Activated CD8-positive, alpha-beta T cell treated with anti-CD3 and anti-CD28 coated beads for 36 hours (primary cell): Measurements from ENCODE around the gene DHRS7C. TPM values are rescaled to one million over a fixed set of nuclear protein-coding genes. Genes with fewer than 3 reads are reported as not detected.

Experiments
- ATAC-seq: fragments of 200-7000 bp; cut with Tn5 transposase; one replicate; pipeline ENCODE4 v1.10.0; 2021; ENCODE audit warnings: mild to moderate bottlenecking, moderate library complexity
- CTCF ChIA-PET: fragments of 350-600 bp; sonication (Branson Sonifier 250); formaldehyde crosslinking; loops from one replicate; lab custom pipeline; 2021; ENCODE audit warnings: antibody characterized with exemption; lab: Charles Lee
- POLR2A ChIA-PET: fragments of 350-600 bp; sonication (Branson Sonifier 250); formaldehyde crosslinking; loops from one replicate; lab custom pipeline; 2021; ENCODE audit warnings: antibody characterized with exemption; lab: Charles Lee
- DNase-seq: peaks from one replicate; pipeline ENCODE4 v3.0.0-alpha.2; 2020
- H3K27ac Mint-ChIP-seq: one replicate; pipeline ENCODE4 v1.8.0; 2021; ENCODE audit warnings: mild to moderate bottlenecking, mixed read lengths
- H3K27me3 Mint-ChIP-seq: one replicate; pipeline ENCODE4 v1.8.0; 2021; ENCODE audit warnings: mixed read lengths
- H3K36me3 Mint-ChIP-seq: one replicate; pipeline ENCODE4 v1.8.0; 2021; ENCODE audit warnings: low read depth, mixed read lengths
- H3K4me1 Mint-ChIP-seq: one replicate; pipeline ENCODE4 v1.8.0; 2021; ENCODE audit warnings: low read depth, mixed read lengths
- H3K4me3 Mint-ChIP-seq: one replicate; pipeline ENCODE4 v1.8.0; 2021; ENCODE audit warnings: mild to moderate bottlenecking, moderate library complexity, mixed read lengths
- H3K9me3 Mint-ChIP-seq: one replicate; pipeline ENCODE4 v1.8.0; 2021; ENCODE audit warnings: mixed read lengths
- intact Hi-C: fragments of 100-400 bp; cut with micrococcal nuclease; formaldehyde crosslinking; loops from one replicate; pipeline ENCODE4 v1.10.0; 2022
- total RNA-seq, 2 experiments: library from RNA; stranded (reverse); gene quantifications; one replicate each; pipeline ENCODE4 v1.2.3, GENCODE V29; 2021
- TF ChIP-seq, protein P1 (sequence below): fragments of 200-600 bp; IDR thresholded peaks from one replicate; pipeline ENCODE4 v1.8.0; 2022; ENCODE audit warnings: antibody characterized with exemption, mild to moderate bottlenecking

The DHRS7C gene
- total RNA-seq, 2 experiments from 2014 or later: not detected

DNA sequence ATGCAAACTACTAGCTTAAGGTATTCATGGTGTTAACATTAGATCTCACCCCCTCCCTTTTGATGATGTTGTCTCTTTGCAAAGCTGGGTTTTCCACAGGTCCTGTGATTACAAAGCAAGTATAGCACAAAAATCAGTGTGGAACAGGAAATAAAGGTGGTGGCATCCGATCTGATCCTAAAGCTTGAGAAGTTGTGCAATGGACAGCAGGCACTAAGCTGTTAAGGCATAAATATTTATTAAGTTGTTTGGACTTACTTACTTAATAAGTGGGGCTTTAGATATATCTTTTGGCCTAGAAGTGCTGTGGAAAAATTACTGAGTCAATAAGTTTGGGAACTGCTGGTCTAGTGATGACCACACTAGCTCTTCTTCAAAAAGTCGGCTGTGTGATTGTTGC lies 39.3 kb upstream of the DHRS7C start:
- DNase-seq (no peak), ATAC-seq (no peak)
- no peak overlapping the region for H3K4me3 Mint-ChIP-seq
- no peak overlapping the region for H3K27ac Mint-ChIP-seq
- intact Hi-C loops: no loop called here
- CTCF ChIA-PET: interaction anchor here (1.2 kb wide), 1 partner anchor 62 kb away, joined by 3 read pairs; no protein-coding TSS in a partner anchor
- POLR2A ChIA-PET: interaction anchor here (1.0 kb wide), 1 partner anchor 31 kb away, joined by 3 read pairs; no protein-coding TSS in a partner anchor
- TF ChIP-seq, protein P1, sequence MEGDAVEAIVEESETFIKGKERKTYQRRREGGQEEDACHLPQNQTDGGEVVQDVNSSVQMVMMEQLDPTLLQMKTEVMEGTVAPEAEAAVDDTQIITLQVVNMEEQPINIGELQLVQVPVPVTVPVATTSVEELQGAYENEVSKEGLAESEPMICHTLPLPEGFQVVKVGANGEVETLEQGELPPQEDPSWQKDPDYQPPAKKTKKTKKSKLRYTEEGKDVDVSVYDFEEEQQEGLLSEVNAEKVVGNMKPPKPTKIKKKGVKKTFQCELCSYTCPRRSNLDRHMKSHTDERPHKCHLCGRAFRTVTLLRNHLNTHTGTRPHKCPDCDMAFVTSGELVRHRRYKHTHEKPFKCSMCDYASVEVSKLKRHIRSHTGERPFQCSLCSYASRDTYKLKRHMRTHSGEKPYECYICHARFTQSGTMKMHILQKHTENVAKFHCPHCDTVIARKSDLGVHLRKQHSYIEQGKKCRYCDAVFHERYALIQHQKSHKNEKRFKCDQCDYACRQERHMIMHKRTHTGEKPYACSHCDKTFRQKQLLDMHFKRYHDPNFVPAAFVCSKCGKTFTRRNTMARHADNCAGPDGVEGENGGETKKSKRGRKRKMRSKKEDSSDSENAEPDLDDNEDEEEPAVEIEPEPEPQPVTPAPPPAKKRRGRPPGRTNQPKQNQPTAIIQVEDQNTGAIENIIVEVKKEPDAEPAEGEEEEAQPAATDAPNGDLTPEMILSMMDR: no peak
- no peaks in the 10 kb centered on the region for H3K4me1 Mint-ChIP-seq
- H3K36me3 Mint-ChIP-seq: no peaks in the 10 kb centered on the region
- H3K9me3 Mint-ChIP-seq: no peaks in the 10 kb centered on the region
- H3K27me3 Mint-ChIP-seq: no peaks in the 10 kb centered on the region

DNA sequence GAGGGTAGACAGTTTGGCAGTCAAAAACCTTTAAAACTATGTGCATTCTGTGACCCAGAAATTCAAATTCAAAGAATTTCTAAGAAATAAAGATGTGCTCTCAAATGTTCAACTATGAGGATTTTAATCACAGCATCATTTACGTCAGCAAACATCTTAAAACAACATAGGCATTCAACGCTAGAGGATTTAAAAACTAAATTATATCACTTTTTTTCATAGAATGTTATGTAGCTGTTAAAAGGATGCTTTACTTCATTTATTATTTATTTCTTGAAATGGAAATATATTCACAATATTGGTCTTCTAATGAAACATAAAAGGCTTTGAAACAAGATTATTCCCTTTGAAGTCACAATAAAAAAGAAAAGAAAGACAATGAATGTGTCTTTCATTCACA lies 38.0 kb upstream of the DHRS7C start:
- Mint-ChIP-seq H3K4me3 (no peak overlapping the region), H3K27ac (no peak overlapping the region), H3K9me3 (no peaks in the 10 kb centered on the region), H3K27me3 (no peaks in the 10 kb centered on the region), H3K4me1 (no peaks in the 10 kb centered on the region), H3K36me3 (no peaks in the 10 kb centered on the region)
- TF ChIP-seq, protein P1: no peak
- intact Hi-C loops: no loop called here
- CTCF ChIA-PET: no interaction called here
- POLR2A ChIA-PET: no interaction called here
- DNase-seq (no peak), ATAC-seq (no peak)

DNA sequence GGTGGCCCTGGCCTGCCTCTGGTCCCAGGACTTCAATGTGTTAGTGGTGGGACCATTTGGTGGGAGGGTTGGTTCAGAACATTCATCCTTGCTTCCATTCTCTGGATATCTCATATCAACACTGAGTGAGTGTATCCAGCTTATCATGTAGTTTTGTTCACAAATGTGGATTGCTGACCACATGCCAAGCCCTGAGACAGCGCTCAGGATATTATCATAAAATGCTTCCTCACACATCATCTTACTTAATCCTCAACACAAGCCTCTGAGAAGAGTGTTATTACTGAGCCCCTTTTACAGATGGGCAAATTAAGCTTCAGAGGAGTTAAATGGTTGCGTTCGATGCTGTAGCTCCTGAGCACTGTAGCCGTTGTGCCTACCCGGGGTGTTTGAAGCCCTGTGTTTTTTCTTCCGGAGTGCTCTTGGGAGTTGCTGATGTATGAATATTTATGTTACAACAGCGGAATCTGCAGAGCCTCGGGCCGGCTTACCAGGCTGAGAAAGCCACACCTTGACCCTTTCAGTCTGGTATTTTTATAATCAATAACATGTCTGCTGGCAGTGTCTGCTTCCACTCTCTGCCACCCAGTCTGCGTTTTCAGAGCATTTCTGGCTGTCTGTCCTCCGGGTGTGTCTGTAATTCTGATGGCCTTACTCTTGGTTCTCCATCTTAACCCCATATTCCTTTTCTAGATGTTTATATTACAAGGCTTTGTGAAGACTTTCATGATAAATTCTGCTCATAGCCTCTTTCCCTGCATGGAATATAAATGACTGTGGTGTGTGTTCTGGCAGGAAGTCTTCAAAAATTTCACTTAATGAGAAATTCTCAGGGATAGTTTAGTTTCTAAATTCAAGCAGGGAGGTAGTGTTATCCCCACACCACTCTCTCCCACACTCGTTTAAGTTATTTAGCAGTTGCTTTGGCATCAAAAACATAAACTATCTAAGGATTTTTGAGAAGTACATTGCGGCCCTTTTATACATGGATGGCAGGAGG lies 37.2 kb upstream of the DHRS7C start:
- TF ChIP-seq, protein P1: no peak
- H3K27ac Mint-ChIP-seq: no peak overlapping the region
- no peak for DNase-seq
- H3K9me3 Mint-ChIP-seq: no peaks in the 10 kb centered on the region
- ChIA-PET POLR2A (no interaction called here), CTCF (no interaction called here)
- intact Hi-C loops: no loop called here
- no peaks in the 10 kb centered on the region for H3K27me3 Mint-ChIP-seq
- no peak overlapping the region for H3K4me3 Mint-ChIP-seq
- no peak for ATAC-seq
- no peaks in the 10 kb centered on the region for H3K36me3 Mint-ChIP-seq
- no peaks in the 10 kb centered on the region for H3K4me1 Mint-ChIP-seq

DNA sequence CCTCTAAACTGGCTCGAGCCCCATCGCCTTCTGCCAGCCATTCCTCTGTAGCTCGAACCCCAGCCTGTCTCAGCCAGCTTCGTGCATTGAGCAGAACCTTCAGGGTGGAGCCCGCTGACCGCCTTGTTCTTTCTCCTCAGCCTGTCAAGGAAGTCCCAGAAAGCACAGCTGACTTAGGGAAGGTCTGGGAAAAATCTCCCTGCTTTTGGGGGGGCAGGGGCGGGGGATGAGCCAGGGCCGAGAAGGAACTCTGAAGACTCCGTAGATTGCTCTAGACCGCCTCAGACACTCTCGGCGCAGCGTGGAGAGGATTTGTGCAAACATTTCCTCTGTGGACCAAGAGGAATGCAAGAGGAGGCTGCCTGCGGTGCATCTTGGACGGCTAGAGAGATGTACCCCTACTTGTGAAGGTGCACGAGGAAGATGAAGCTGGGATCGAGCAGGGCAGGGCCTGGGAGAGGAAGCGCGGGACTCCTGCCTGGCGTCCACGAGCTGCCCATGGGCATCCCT lies 34.3 kb upstream of the DHRS7C start, which contains the start of gene GLP2R:
Gene GLP2R (plus strand): TSS at position 284 of the 510 bp plus-strand sequence. CDS start 140 bp downstream, at position 424.
- DNase-seq: no peak
- Mint-ChIP-seq H3K9me3 (no peaks in the 10 kb centered on the region), H3K27me3 (peaks cover 3% of the 10 kb centered on the region), H3K36me3 (no peaks in the 10 kb centered on the region), H3K27ac (no peak within 1 kb of the TSS), H3K4me1 (no peaks in the 10 kb centered on the region), H3K4me3 (no peak within 1 kb of the TSS)
- POLR2A ChIA-PET: no interaction called here
- TF ChIP-seq, protein P1: no peak
- ATAC-seq: no peak
- CTCF ChIA-PET: no interaction called here
- intact Hi-C loops: no loop called here
